SU-DHL-6 (cell line): ENCODE results near the gene PRKCE.

Experiments
- H2AFZ ChIP-seq: fragments of 200-600 bp; sonication (generic); 2 replicates; pipeline ENCODE4 v1.6.1; 2014; ENCODE audit warnings: low read depth, mild to moderate bottlenecking, moderate library complexity, mixed read lengths, antibody characterized with exemption, low read length; ENCODE audit not compliant: severe bottlenecking
- H3F3A ChIP-seq: fragments of 200-600 bp; shearing (Covaris generic); 2 replicates; pipeline ENCODE4 v1.6.0; 2016; ENCODE audit warnings: antibody characterized with exemption, mild to moderate bottlenecking; ENCODE audit not compliant: insufficient read depth
- H3K27ac ChIP-seq: fragments of 200-600 bp; sonication (generic); 2 replicates; pipeline ENCODE4 v1.5.1; 2016; ENCODE audit warnings: low read depth, mild to moderate bottlenecking, low read length, moderate library complexity, mixed read lengths
- H3K27me3 ChIP-seq: fragments of 200-600 bp; sonication (generic), shearing (Covaris generic); 2 replicates; pipeline ENCODE4 v1.6.0; 2014; ENCODE audit warnings: mild to moderate bottlenecking, low read length
- H3K36me3 ChIP-seq: fragments of 200-600 bp; sonication (generic); 2 replicates; pipeline ENCODE4 v1.6.1; 2014; ENCODE audit warnings: mild to moderate bottlenecking, low read length, mixed read lengths
- H3K4me2 ChIP-seq: fragments of 300-600, 200-600 bp; shearing (Covaris generic), sonication (generic); 2 replicates; pipeline ENCODE4 v1.6.0; 2014; ENCODE audit warnings: low read length, low read depth, mild to moderate bottlenecking; ENCODE audit not compliant: poor library complexity, severe bottlenecking
- H3K4me3 ChIP-seq: fragments of 200-600 bp; sonication (generic); 2 replicates; pipeline ENCODE4 v1.5.1; 2014; ENCODE audit warnings: antibody characterized with exemption, low read length, mild to moderate bottlenecking, mixed read lengths; ENCODE audit not compliant: insufficient read depth, poor library complexity, severe bottlenecking
- H3K79me2 ChIP-seq: fragments of 200-600 bp; sonication (generic); 2 replicates; pipeline ENCODE4 v1.6.1; 2014; ENCODE audit warnings: mild to moderate bottlenecking, low read length, moderate library complexity; ENCODE audit not compliant: insufficient read depth
- H3K9ac ChIP-seq: fragments of 200-600 bp; sonication (generic); 2 replicates; pipeline ENCODE4 v1.7.0; 2014; ENCODE audit warnings: mild to moderate bottlenecking, low read length
- H3K9me2 ChIP-seq: fragments of 200-600 bp; sonication (generic); replicated peaks from 2 replicates; pipeline ENCODE4 v1.6.1; 2014; ENCODE audit warnings: low read length; ENCODE audit not compliant: insufficient read depth
- H3K9me3 ChIP-seq: fragments of 200-600 bp; sonication (generic); 2 replicates; pipeline ENCODE4 v1.6.1; 2014; ENCODE audit warnings: low read length, mixed read lengths; ENCODE audit not compliant: insufficient read depth
- H4K20me1 ChIP-seq: fragments of 200-600 bp; sonication (generic); 2 replicates; pipeline ENCODE4 v1.6.1; 2014; ENCODE audit warnings: low read depth, mild to moderate bottlenecking, antibody characterized with exemption, low read length, moderate library complexity, mixed read lengths
- CTCF ChIP-seq: fragments of 200-600 bp; sonication (generic); IDR thresholded peaks from one replicate; pipeline ENCODE4 v1.5.1; 2017; ENCODE audit warnings: antibody characterized with exemption, mild to moderate bottlenecking, low read length, moderate library complexity; ENCODE audit not compliant: insufficient read depth, poor library complexity, severe bottlenecking
- EZH2phosphoT487 ChIP-seq: fragments of 200-600 bp; sonication (generic), shearing (Covaris generic); conservative IDR thresholded peaks from 2 replicates; pipeline ENCODE4 v1.6.1; 2018; ENCODE audit warnings: mild to moderate bottlenecking, antibody characterized with exemption, low read length, moderate library complexity, mixed read lengths

PRKCE gene

GRCh38 chr2:45684756-45685155, 33.3 kb downstream of the PRKCE start:
- no peaks in the 10 kb centered on the region for H3K9me2 ChIP-seq
- no peak overlapping the region for H3K9ac ChIP-seq
- H3K27me3 ChIP-seq: no peaks in the 10 kb centered on the region
- H3F3A ChIP-seq: no peaks in the 10 kb centered on the region
- no peak overlapping the region for H3K27ac ChIP-seq
- H2AFZ ChIP-seq: no peak overlapping the region
- no peak overlapping the region for H3K4me3 ChIP-seq
- H3K9me3 ChIP-seq: no peaks in the 10 kb centered on the region
- no peaks in the 10 kb centered on the region for H4K20me1 ChIP-seq
- H3K36me3 ChIP-seq: no peaks in the 10 kb centered on the region
- TF ChIP-seq CTCF (no peak), EZH2phosphoT487 (no peak)
- no peak overlapping the region for H3K4me2 ChIP-seq
- H3K79me2 ChIP-seq: no peaks in the 10 kb centered on the region

GRCh38 chr2:45685260-45685659, 33.8 kb downstream of the PRKCE start:
- H3K9me3 ChIP-seq: no peaks in the 10 kb centered on the region
- no peak overlapping the region for H2AFZ ChIP-seq
- H3K9ac ChIP-seq: no peak overlapping the region
- H3K4me3 ChIP-seq: no peak overlapping the region
- H3K36me3 ChIP-seq: no peaks in the 10 kb centered on the region
- TF ChIP-seq EZH2phosphoT487: no peak
- TF ChIP-seq CTCF: no peak
- no peaks in the 10 kb centered on the region for H3K27me3 ChIP-seq
- no peak overlapping the region for H3K27ac ChIP-seq
- no peaks in the 10 kb centered on the region for H3F3A ChIP-seq
- no peaks in the 10 kb centered on the region for H4K20me1 ChIP-seq
- H3K4me2 ChIP-seq: no peak overlapping the region
- no peaks in the 10 kb centered on the region for H3K9me2 ChIP-seq
- H3K79me2 ChIP-seq: no peaks in the 10 kb centered on the region

- H3K27ac ChIP-seq: no peak overlapping the region
These were observed 36.5 kb downstream of the PRKCE start for GRCh38 chr2:45687964-45688363.

More at GRCh38 chr2:45687964-45688363, 36.5 kb downstream of the PRKCE start:
- no peaks in the 10 kb centered on the region for H3K9me3 ChIP-seq
- H3K4me2 ChIP-seq: no peak overlapping the region
- H3F3A ChIP-seq: no peaks in the 10 kb centered on the region
- no peaks in the 10 kb centered on the region for H4K20me1 ChIP-seq
- H3K9ac ChIP-seq: no peak overlapping the region
- no peaks in the 10 kb centered on the region for H3K9me2 ChIP-seq
- H3K79me2 ChIP-seq: no peaks in the 10 kb centered on the region
- no peak overlapping the region for H3K4me3 ChIP-seq
- TF ChIP-seq CTCF (no peak), EZH2phosphoT487 (no peak)
- no peak overlapping the region for H2AFZ ChIP-seq
- H3K27me3 ChIP-seq: no peaks in the 10 kb centered on the region
- H3K36me3 ChIP-seq: no peaks in the 10 kb centered on the region
